ENCODE results near the gene KCND3.
A peak's percentile ranks its signal among the peaks of the same experiment; 100 is the strongest.

Gene KCND3

DNA sequence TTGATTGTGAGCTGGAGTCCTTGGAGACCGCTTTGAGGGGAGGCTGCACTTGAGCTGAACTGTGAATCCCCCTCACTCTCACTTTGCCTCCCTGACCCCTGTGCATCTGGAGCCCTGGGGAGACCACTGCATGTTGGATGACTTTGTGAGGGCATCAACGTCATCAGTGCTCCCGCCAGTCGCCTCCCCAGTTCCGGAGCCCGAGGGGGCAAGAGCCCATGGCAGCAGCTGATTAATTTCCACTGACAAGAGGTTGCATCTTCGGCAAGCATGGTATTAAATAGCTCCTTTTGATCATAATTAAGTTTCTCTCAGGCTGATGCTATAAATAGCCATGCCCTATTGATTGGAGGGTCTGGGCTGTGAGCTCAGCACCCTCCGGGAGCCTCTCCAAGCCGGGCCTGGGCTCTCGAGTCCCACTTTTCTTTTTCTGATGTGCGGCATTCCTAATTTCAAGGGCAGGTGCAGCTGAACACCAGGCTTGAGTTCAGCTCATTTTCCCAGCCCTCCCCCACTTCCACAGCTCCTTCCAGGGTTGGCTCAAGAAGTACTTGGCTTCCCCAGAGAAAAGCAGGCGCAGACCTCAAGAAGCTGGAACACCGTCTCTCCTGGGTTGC, 33.2 kb downstream of the KCND3 start:
- peak in 1 of 2 experiments; percentile 33 for DNase-seq

- peak; percentile 58 to 69 for DNase-seq
Observed at GRCh38 chr1:111955755-111956154, 33.7 kb downstream of the KCND3 start.

- DNase-seq = no peak
Observed at GRCh38 chr1:111953797-111954196, 35.7 kb downstream of the KCND3 start.

DNA sequence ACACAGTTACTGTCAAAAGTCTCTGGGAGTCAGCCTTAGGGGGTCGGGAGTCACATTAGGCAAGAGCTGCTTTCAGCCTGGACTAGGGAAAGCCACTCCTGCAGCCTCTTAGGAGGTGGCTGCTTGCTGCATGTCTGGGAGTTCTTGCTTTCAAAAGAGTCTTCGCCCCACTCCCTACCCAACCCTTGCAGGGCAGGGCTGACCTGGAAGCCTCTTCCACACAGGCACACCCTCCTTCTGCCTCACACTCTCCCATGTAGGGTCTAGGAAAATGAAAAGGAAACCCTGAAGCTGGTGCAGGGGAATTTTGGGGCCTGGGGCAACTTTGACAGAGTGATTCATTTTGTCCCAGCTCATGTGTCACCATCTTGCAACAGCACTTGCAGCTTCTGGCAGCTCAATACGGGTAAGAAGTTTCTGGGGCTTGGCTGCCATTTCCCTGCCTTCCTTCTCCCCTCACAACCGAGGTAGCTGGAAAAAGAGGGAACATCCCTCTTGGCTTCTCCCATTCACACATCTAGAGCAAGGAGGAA, 37.3 kb downstream of the KCND3 start:
- DNase-seq = no peak

- peak; percentile 89 to 96 for DNase-seq
Observed at GRCh38 chr1:111948209-111949171, 41.0 kb downstream of the KCND3 start.

GRCh38 chr1:111943846-111944749, 45.4 kb downstream of the KCND3 start:
- peak; percentile 80 to 89 for DNase-seq

- no peak for DNase-seq
Observed at GRCh38 chr1:111943066-111943465, 46.4 kb downstream of the KCND3 start.

DNA sequence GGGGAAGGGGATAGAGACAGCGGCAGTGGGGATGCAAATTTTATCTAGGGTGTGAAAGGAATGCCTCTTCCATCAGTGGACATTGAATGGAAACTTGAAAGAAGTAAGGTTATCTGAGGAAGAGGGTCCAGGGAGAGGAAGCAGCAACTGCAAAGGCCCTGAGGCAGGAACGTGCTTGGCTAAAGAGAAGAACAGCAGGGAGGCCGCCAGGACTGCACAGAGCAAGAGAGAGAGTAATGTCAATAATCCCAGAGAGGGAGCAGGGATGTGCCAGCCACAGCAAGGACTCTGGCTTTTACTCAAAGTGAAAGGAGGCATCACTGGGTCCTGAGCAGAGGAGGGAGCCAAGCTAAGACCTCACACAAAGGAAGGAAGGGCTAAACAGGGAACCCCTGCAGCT, 50.9 kb downstream of the KCND3 start:
- peak in 1 of 2 experiments; percentile 44 for DNase-seq

DNA sequence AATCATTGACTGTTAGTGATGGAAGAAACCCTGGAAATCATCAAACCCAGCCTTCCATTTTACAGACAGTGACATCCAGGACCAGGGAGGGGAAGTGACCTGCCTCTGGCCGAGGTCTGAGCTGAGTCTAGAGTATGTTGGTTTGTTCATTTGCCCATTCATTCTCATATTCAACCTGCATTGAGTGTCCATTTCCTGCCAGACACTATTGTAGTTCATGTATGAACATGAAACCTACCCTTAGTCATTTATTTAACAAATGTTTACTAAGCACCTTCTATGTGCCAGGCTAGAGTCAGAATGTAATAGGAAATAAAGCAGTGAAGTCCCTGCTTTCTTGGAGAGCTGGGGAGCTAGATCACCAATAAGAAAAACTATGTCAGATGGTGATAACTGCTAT, 51.3 kb downstream of the KCND3 start:
- no peak for DNase-seq

- DNase-seq = no peak
Observed at GRCh38 chr1:111937147-111937725, 52.2 kb downstream of the KCND3 start.

DNA sequence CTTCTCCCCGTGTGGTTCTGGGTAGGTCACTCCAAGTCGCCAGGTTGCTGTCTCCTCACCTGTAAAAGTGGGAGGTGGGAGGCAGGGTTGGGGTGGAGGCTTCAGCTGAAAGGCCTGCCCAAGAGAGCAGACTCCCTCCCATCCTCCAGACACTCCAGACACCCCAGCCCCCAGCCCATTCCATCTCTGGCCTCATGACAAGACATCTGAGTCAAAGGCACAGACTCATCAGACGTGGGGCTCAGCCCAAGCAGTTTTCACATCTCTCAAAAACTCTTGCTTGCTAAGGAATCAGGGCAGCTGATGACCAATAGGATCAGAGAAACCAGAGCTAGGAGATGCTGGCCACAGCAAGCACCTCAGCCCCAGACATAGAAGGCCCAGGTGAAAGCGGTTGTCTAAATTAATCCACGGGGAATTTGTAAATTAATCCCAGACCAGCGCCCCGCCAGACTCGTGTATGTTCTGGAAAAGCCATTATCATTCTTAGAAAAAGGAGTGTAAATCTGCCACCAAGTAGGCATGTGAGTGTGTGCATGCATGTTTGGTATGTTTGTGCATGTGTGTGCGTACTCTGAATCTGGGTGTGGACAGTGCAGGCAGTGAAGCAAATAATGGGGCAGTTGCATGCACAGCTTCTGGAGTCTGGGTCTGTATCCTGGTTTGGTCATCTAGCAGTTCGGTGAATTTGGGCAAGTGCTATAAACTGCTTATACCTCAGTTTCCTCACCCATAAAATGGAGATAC, 55.2 kb downstream of the KCND3 start:
- DNase-seq = no peak

- no peak for DNase-seq
Observed at GRCh38 chr1:111930356-111930755, 59.1 kb downstream of the KCND3 start.

GRCh38 chr1:111928531-111928930, 60.9 kb downstream of the KCND3 start:
- no peak for DNase-seq

- no peak for DNase-seq
Observed at GRCh38 chr1:111927652-111928051, 61.8 kb downstream of the KCND3 start.

- no peak for DNase-seq
Observed at GRCh38 chr1:111924786-111925185, 64.7 kb downstream of the KCND3 start.

DNA sequence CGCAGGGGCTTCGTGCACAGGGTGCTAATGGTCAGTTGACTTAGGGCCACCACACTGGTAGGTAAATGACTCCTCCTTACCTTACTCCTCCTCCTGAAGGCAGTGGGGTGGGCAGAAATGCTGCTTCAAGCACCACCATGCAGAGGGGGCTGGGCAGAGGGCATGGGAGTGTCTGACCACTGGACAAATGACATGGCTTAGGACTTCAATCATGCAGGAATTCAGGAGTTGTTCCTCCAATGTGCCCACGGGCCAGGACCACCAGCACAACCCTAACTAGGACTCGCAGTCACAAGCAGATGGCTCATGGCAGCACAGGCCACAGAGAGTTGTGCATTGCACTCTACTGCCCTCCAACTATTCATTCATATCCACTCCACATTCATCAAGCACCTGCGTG, 65.7 kb downstream of the KCND3 start:
- no peak for DNase-seq

GRCh38 chr1:111921948-111922347, 67.5 kb downstream of the KCND3 start:
- DNase-seq = no peak

DNA sequence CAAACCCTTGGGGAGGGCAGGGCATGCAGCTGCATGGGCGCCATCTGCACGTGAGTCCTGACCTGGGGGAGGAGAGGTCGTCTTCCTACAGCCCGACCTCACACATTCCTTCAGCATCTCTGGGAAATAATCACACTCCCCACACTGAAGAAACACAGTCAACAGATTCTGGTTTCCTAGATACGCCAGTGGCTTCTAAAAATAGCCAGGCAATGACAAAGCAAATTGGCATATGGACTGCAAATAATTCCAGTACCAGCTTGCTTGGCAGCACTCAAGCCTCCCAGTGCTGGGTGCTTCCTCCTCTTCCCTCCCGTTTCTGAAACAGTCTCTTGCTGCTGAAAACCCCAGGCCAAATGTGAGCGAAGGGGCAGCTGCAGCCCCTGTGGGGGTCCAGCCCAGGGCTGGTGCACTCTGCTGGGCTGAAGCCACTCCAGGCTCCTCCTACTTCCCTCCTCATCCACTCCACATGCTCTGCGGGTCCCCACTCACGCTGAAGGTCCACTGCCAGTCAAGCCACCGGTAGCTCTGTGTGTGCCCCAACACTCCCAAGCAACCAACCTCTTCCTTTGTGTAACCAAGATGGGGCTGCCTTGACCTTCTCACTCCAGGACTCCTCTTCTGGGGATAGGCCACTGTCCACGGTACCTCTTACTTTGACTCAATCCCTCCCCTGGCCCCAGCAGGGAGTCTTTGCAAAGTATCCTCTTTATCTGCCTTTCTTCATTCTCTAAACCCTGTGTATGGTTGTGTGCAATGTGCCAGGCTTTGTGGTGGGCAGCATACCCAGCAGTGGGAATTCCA, 69.0 kb downstream of the KCND3 start:
- peak; percentile 95 for DNase-seq

- DNase-seq = peak; percentile 28 to 70
Observed at GRCh38 chr1:111911776-111912515, 77.5 kb downstream of the KCND3 start.

GRCh38 chr1:111911061-111911460, 78.4 kb downstream of the KCND3 start:
- no peak for DNase-seq

Measured in NCI-H446 (cell line).